Body of pancreas (tissue), 4 donors: Measurements from ENCODE around the gene PDE7B. TPM values are rescaled to one million over a fixed set of nuclear protein-coding genes. Genes with fewer than 3 reads are reported as not detected.
A peak's percentile ranks its signal among the peaks of the same experiment; 100 is the strongest.

Source experiments
- ATAC-seq: fragments of 150-250 bp; one replicate; pipeline ENCODE4 v1.9.1; 2016
- DNase-seq, 4 donors: peaks; one replicate each; pipeline ENCODE4 v3.0.0-alpha.2; 2019
- H3K27ac ChIP-seq, 4 donors: fragments of 200-600 bp; sonication (generic); 1 replicate in 3 of 4; 2 replicates in 1 of 4; pipeline versions ENCODE4 v1.5.1 to v1.6.1; 2016 to 2019; ENCODE audit warnings: mild to moderate bottlenecking in 1 of 4, mixed read lengths in 1 of 4, moderate library complexity in 1 of 4
- H3K27me3 ChIP-seq, 2 donors: fragments of 200-600 bp; sonication (generic); one replicate each; pipeline ENCODE4 v1.6.0; 2016; ENCODE audit warnings: mild to moderate bottlenecking in 1 of 2
- H3K36me3 ChIP-seq, 2 donors: fragments of 200-600 bp; sonication (generic); replicated peaks in 1 of 2; 2 replicates each; pipeline ENCODE4 v1.5.1; 2016; ENCODE audit warnings: low read depth in 2 of 2; ENCODE audit not compliant: insufficient read depth in 1 of 2
- H3K4me1 ChIP-seq: fragments of 200-600 bp; sonication (generic); one replicate; pipeline ENCODE4 v1.6.0; 2016
- H3K4me3 ChIP-seq, 2 donors: fragments of 200-600 bp; sonication (generic); 1 replicate in 1 of 2; 2 replicates in 1 of 2; pipeline ENCODE4 v1.5.1; 2016 to 2019
- H3K9me3 ChIP-seq, 3 donors: fragments of 200-600 bp; sonication (generic); 1 replicate in 2 of 3; 2 replicates in 1 of 3; pipeline ENCODE4 v1.5.1; 2016
- CTCF ChIP-seq, 7 experiments: fragments of 450-650 bp in 4 of 7; fragments of 200-600 bp in 3 of 7; sonication (generic) in 3 of 7; IDR thresholded peaks; one replicate each; pipeline ENCODE4 v1.5.1; 2016 to 2019; ENCODE audit warnings: antibody characterized with exemption in 7 of 7
- POLR2A ChIP-seq, 3 donors: fragments of 450-650 bp; IDR thresholded peaks; one replicate each; pipeline ENCODE4 v1.6.1; 2016; ENCODE audit warnings: antibody characterized with exemption in 3 of 3, mild to moderate bottlenecking in 2 of 3
- WGBS, 2 donors: methylation state at CpG; one replicate each; pipeline ENCODE4 v1.1.5; 2017; 5-methylcytosine and 5-hydroxymethylcytosine counted together
- intact Hi-C: fragments of 100-400 bp; cut with DNase I; formaldehyde crosslinking; loops from one replicate; pipeline ENCODE4 v1.15.1; 2023
- total RNA-seq, 2 donors: library from RNA; depleted of rRNA; stranded (reverse); fragments of >200 nt; gene quantifications; one replicate each; pipeline ENCODE4 v1.1.0, GENCODE V29; 2016

PDE7B gene
- total RNA-seq, 2 donors from 2014 or later = 1.0 to 2.3 TPM

DNA sequence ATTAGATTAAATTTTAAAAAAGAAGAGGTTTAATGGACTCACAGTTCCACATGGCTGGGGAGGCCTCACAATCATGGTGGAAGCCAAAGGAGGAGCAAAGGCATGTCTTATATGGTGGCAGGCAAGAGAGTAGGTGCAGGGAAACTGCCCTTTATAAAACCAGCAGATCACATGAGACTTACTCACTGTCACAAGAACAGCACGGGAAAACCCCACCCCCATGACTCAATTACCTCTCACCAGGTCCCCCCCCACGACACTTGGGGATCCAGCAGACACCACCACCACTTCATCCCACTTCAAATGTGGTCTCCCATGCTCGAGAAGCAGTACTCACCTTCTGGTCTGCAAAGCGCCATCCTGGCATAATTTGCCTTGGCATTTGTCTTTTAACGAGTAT lies 374.0 kb downstream of the PDE7B start:
- ATAC-seq = no peak

GRCh38 chr6:136226027-136226673 lies 374.6 kb downstream of the PDE7B start:
- Histone ChIP-seq H3K4me1 (peaks cover 7% of the 10 kb centered on the region), H3K27ac (no peak overlapping the region), H3K9me3 (no peaks in the 10 kb centered on the region), H3K27me3 (no peaks in the 10 kb centered on the region), H3K4me3 (no peak overlapping the region), H3K36me3 (no peaks in the 10 kb centered on the region)
- TF ChIP-seq CTCF (IDR thresholded peaks at IDR 0.05) = peak; percentile 99 to 100 (median 99)
- no peak for TF ChIP-seq POLR2A (IDR thresholded peaks at IDR 0.05)
- peak; percentile 87 for ATAC-seq
- WGBS, 2 donors = 7 to 10% methylated on average over 12 of the region's 12 CpGs
- DNase-seq = peak; percentile 51 to 65 (median 58)
- intact Hi-C loops = loop anchor here (10.0 kb wide), 1 partner anchor 771 kb away; no protein-coding TSS in a partner anchor

More for the DNA sequence above, 374.0 kb downstream of the PDE7B start:
- H3K9me3 ChIP-seq = no peaks in the 10 kb centered on the region
- 51 to 56% methylated on average over 5 of the region's 5 CpGs for WGBS, 2 donors
- no peaks in the 10 kb centered on the region for H3K36me3 ChIP-seq
- no peaks in the 10 kb centered on the region for H3K27me3 ChIP-seq
- intact Hi-C loops = loop anchor here (10.0 kb wide), 1 partner anchor 771 kb away; no protein-coding TSS in a partner anchor
- DNase-seq = no peak
- H3K4me1 ChIP-seq = peaks cover 7% of the 10 kb centered on the region
- H3K27ac ChIP-seq = no peak overlapping the region
- TF ChIP-seq CTCF (IDR thresholded peaks at IDR 0.05) (no peak), POLR2A (IDR thresholded peaks at IDR 0.05) (no peak)
- no peak overlapping the region for H3K4me3 ChIP-seq

DNA sequence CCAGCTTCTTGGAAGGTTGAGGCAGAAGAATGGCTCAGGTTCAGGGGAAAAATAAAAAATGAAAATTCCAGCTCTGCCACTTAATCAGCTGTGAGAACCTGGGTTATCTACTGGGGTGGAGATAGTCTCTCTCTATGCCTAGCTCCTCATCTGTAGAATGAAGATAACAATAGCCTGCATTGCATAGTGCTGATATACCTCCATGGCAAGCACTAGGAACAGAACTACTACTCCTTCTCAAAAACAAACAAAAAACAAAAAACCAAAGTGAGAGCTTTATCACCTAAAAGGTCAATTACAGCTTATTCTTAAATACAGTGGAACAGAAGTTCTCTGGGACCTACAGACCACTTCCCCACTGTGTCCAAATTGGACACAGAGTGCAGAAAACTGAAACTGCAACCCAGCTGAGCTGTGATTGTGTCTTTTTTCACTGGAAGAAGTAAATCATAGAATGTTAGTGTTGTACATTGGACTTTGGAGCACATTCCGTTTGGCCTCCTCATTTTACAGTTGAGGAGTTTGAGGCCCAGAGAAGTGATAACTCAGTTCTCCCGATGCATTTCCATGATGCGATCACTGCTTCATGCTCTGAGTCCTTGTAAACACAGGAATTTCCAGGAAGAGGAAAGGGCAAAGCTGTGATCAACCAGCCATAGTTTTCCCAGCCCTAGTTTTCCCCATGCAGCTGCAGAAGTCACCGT lies 375.3 kb downstream of the PDE7B start:
- ATAC-seq (peak; percentile 41), DNase-seq (no peak)
- no peaks in the 10 kb centered on the region for H3K9me3 ChIP-seq
- no peak overlapping the region for H3K27ac ChIP-seq
- 76 to 88% methylated on average over 4 of the region's 4 CpGs for WGBS, 2 donors
- intact Hi-C loops = loop anchor here (10.0 kb wide), 1 partner anchor 772 kb away; no protein-coding TSS in a partner anchor
- no peak overlapping the region for H3K4me3 ChIP-seq
- H3K27me3 ChIP-seq = no peaks in the 10 kb centered on the region
- no peak for TF ChIP-seq POLR2A (IDR thresholded peaks at IDR 0.05)
- no peak for TF ChIP-seq CTCF (IDR thresholded peaks at IDR 0.05)
- H3K4me1 ChIP-seq = peaks cover 7% of the 10 kb centered on the region
- H3K36me3 ChIP-seq = no peaks in the 10 kb centered on the region

- ATAC-seq (no peak), DNase-seq (no peak)
- Histone ChIP-seq H3K4me3 (no peak overlapping the region), H3K36me3 (no peaks in the 10 kb centered on the region), H3K27ac (no peak overlapping the region), H3K27me3 (no peaks in the 10 kb centered on the region), H3K9me3 (no peaks in the 10 kb centered on the region), H3K4me1 (peaks cover 7% of the 10 kb centered on the region)
- TF ChIP-seq POLR2A (IDR thresholded peaks at IDR 0.05) (no peak), CTCF (IDR thresholded peaks at IDR 0.05) (no peak)
- 66 to 79% methylated on average over 2 of the region's 2 CpGs for WGBS, 2 donors
- intact Hi-C loops = loop anchor here (10.0 kb wide), 1 partner anchor 774 kb away; no protein-coding TSS in a partner anchor
These were observed 377.3 kb downstream of the PDE7B start for GRCh38 chr6:136228814-136229213.
